GM13977 (cell line): ENCODE data around the gene CC2D2B.
A peak's percentile ranks its signal among the peaks of the same experiment; 100 is the strongest.

Experiments used
- DNase-seq: peaks from one replicate; pipeline ENCODE4 v3.0.0; 2012; ENCODE audit warnings: low spot score
- in situ Hi-C: fragments of 300-500 bp; cut with MboI; formaldehyde crosslinking; loops from one replicate; pipeline ENCODE4 v1.12.0; 2022; ENCODE audit warnings: low sequenced_read_pairs, low pct_unique_long_range_greater_than_20kb, mixed read lengths, inconsistent platforms; ENCODE audit not compliant: unreplicated experiment
- TF ChIP-seq, protein P1 (sequence below): IDR thresholded peaks from 2 replicates; pipeline ENCODE4 v1.5.1; 2012; ENCODE audit warnings: mild to moderate bottlenecking, control low read depth; ENCODE audit not compliant: insufficient read depth; ENCODE audit errors: extremely low read depth, missing control alignments

The CC2D2B gene

DNA sequence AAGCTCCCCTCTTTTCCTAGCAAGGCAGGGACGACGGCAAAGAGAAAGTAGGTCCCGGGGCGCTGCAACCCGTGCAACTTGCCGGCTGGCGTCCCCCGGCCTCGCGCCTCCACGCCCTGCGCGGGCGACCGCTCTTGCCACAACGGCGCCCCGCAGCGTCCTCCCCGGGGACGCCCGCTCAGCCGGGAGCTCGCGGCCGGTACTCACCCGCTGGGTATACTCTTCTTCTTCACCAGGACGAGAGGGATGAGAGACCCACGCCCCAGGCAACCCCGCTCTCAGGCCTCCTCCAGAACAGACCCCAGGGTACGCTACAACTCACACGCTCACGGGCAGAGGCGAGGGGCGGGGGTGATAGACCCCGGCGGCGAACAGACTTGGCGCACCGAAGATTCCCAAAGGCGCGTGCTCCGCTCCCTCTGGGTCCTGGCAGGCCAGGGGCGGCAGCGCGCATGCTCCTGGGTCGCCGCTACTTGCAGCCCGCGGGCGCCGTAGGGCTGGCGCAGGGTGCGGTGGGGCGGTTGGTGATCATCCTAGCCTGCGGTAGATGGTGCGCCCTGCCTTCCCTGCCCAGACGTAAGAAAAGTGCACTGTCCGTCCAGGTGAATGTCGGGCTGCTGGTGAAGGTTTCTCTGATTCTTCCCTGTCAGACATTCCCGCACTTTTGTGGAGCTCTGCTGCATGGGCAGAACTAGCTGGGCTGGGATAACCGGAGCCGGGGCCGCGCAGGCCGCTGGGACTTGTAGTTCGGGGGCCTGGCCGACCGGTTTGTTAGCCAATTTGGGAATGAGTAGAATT lies at the start of gene CC2D2B:
Gene CC2D2B, plus strand, starts transcription at position 520 of the 798 bp plus-strand sequence. CDS start 3,349 bp downstream, outside the sequence.
- in situ Hi-C loops, result no loop called here

GRCh38 chr10:95860166-95860940 lies 47.4 kb upstream of the CC2D2B start:
- no peak for DNase-seq
- TF ChIP-seq, protein P1, sequence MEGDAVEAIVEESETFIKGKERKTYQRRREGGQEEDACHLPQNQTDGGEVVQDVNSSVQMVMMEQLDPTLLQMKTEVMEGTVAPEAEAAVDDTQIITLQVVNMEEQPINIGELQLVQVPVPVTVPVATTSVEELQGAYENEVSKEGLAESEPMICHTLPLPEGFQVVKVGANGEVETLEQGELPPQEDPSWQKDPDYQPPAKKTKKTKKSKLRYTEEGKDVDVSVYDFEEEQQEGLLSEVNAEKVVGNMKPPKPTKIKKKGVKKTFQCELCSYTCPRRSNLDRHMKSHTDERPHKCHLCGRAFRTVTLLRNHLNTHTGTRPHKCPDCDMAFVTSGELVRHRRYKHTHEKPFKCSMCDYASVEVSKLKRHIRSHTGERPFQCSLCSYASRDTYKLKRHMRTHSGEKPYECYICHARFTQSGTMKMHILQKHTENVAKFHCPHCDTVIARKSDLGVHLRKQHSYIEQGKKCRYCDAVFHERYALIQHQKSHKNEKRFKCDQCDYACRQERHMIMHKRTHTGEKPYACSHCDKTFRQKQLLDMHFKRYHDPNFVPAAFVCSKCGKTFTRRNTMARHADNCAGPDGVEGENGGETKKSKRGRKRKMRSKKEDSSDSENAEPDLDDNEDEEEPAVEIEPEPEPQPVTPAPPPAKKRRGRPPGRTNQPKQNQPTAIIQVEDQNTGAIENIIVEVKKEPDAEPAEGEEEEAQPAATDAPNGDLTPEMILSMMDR, result no peak
- in situ Hi-C loops, result no loop called here

More for the DNA sequence above, at the start of gene CC2D2B:
- peak; percentile 80 for DNase-seq
- TF ChIP-seq, protein P1, result no peak

GRCh38 chr10:95861386-95861785 lies 46.4 kb upstream of the CC2D2B start:
- in situ Hi-C loops, result no loop called here
- TF ChIP-seq, protein P1, result no peak
- DNase-seq, result no peak

DNA sequence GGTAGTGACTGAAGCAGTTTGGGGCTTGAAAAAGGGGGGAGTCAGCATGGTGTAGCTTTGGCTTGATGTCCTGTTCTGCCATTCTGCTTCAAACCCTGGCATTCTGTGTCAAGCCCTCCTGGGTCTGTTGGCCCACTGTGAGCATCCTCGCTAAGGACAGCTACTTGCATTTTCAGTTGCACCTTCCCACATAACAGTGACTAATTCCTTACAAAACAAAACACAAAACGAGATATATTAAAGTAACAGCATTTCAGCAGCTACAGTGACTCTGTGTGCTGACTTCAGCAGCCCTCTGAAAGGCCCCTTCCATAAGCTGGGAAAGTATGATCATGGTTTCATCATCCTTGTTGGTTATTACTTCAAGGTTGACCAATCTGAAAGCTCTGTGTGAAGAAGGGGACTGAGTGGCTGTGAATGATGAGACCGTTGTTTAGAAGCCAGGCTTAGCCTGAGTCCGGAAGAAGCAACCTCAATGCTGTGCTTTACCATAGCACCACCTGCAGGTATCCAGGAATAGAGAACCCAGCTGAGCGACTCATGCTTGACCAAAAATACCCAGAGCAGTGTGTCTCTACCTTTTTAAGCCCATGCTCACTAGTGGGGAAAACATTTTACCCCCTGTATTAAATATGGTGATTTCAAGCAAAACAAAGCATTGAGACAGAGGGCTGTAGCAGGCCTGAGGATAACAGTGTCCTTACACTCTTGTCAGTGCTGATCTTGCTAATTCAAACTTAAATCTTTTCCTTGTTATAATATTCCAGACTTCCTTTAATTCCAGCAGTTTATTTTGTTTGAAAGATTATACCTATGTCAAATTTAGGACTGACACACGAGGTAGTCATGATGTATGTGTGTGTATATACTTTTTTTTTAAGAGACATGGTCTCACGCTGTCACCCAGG lies 42.6 kb upstream of the CC2D2B start:
- peak; percentile 61 for DNase-seq
- TF ChIP-seq, protein P1, result peak; percentile 74
- in situ Hi-C loops, result no loop called here

DNA sequence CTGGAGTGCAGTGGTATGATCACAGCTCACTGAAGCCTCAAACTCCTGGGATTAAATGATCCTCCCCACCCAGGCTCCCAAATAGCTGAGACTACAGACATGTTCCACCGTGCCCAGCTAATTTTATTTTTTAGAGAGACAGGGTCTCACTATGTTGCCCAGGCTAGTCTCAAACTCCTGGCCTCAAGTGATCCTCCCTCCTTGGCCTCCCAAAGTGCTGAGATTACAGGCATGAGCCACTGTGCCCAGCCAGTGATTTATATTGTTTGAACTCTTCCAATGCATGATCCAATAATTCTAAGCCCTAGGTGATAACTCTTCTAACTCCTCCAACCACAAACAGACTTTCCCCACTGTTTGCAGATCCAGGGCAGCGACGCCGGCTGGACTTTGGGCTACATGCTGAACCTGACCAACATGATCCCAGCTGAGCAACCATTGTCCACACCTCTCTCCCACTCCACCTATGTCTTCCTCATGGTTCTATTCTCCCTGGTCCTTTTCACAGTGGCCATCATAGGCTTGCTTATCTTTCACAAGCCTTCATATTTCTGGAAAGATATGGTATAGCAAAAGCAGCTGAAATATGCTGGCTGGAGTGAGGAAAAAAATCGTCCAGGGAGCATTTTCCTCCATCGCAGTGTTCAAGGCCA lies 41.8 kb upstream of the CC2D2B start:
- in situ Hi-C loops, result no loop called here
- no peak for DNase-seq
- TF ChIP-seq, protein P1, result no peak
